Adipose tissue (tissue), 3 donors: Measurements from ENCODE around the gene SCAPER. TPM values are rescaled to one million over a fixed set of nuclear protein-coding genes. Genes with fewer than 3 reads are reported as not detected.
"Not testable (repeated sequence)": the region's sequence is repeated elsewhere in the genome, so short reads cannot be mapped to it uniquely, and the experiment has no call there.

Experiments
- H3K27ac ChIP-seq: one replicate; pipeline ENCODE4 v1.5.1; 2013; ENCODE audit warnings: low read depth, low read length
- WGBS, 3 donors: extraction: QIAGEN DNeasy Blood & Tissue Kit; methylation state at CpG; one replicate each; pipeline ENCODE4 v1.1.7; 2013; 5-methylcytosine and 5-hydroxymethylcytosine counted together
- polyA plus RNA-seq, 3 donors: library from polyadenylated mRNA; stranded (reverse); fragments of 200-250 nt; gene quantifications; one replicate each; pipeline ENCODE4 v1.2.3, GENCODE V29; 2013
- donor health status: healthy with polysubstance abuse.
- donor health status: Bipolar disorder and iron deficiency.
- donor health status: healthy.

The SCAPER gene
- polyA plus RNA-seq, 3 donors, result 5.4 to 9.6 (median 8.5) TPM

- 0 to 1% (median 1%) methylated on average over 60 of the region's 60 CpGs for WGBS, 3 donors
- H3K27ac ChIP-seq, result peak within 1 kb of the TSS; percentile 9
Observed at GRCh38 chr15:76311100-76311953, 593.8 kb downstream of the SCAPER start, which contains the start of gene ETFA. Gene ETFA, minus strand, starts transcription at chr15:76311469. Its CDS starts 81 bp downstream, at chr15:76311388.

- peak overlapping the region; percentile 9 for H3K27ac ChIP-seq
- 0 to 2% (median 1%) methylated on average over 16 of the region's 16 CpGs for WGBS, 3 donors
Observed at GRCh38 chr15:76310475-76311099, 594.6 kb downstream of the SCAPER start.

- no peak overlapping the region for H3K27ac ChIP-seq
- WGBS, 3 donors, result 72 to 86% (median 85%) methylated on average over 13 of the region's 13 CpGs
Observed at GRCh38 chr15:76309601-76310330, 595.4 kb downstream of the SCAPER start.

GRCh38 chr15:76303909-76304308 lies 601.2 kb downstream of the SCAPER start:
- H3K27ac ChIP-seq, result no peak overlapping the region
- WGBS, 3 donors, result 80 to 98% (median 87%) methylated on average over 1 of the region's 1 CpG

GRCh38 chr15:76299786-76300185 lies 605.4 kb downstream of the SCAPER start:
- 55 to 89% (median 72%) methylated on average over 1 of the region's 1 CpG for WGBS, 3 donors
- H3K27ac ChIP-seq, result no peak overlapping the region

GRCh38 chr15:76298986-76299385 lies 606.2 kb downstream of the SCAPER start:
- 64 to 79% (median 71%) methylated on average over 3 of the region's 3 CpGs for WGBS, 3 donors
- no peak overlapping the region for H3K27ac ChIP-seq

- H3K27ac ChIP-seq, result not testable (repeated sequence)
- 96 to 98% (median 97%) methylated on average over 4 of the region's 4 CpGs for WGBS, 3 donors
Observed at GRCh38 chr15:76297951-76298350, 607.2 kb downstream of the SCAPER start.

Other genes with a start within 250 kb of the SCAPER start
- gene RCN2, start 26.4 kb upstream of the SCAPER start, polyA plus RNA-seq, result 10 to 100 TPM; 12.9 to 27.6 (median 21.6) TPM
- gene PSTPIP1, start 89.8 kb upstream of the SCAPER start, polyA plus RNA-seq, result 10 to 100 TPM in 1 of 3 donors, 1 to 10 TPM in 2; 1.9 to 18.1 (median 9.1) TPM
- gene TSPAN3, start 165.8 kb upstream of the SCAPER start, polyA plus RNA-seq, result 100 to 1,000 TPM in 2 of 3 donors, 10 to 100 TPM in 1; 93.7 to 495 (median 218) TPM